Stimulated activated naive CD4-positive, alpha-beta T cell (primary cell): ENCODE measurements around the gene MED25.
A peak's percentile ranks its signal among the peaks of the same experiment; 100 is the strongest.

Experiments
- DNase-seq, 6 experiments: peaks; one replicate each; lab custom pipeline; 2025; lab: John Stamatoyannopoulos, UW

The MED25 gene

DNA sequence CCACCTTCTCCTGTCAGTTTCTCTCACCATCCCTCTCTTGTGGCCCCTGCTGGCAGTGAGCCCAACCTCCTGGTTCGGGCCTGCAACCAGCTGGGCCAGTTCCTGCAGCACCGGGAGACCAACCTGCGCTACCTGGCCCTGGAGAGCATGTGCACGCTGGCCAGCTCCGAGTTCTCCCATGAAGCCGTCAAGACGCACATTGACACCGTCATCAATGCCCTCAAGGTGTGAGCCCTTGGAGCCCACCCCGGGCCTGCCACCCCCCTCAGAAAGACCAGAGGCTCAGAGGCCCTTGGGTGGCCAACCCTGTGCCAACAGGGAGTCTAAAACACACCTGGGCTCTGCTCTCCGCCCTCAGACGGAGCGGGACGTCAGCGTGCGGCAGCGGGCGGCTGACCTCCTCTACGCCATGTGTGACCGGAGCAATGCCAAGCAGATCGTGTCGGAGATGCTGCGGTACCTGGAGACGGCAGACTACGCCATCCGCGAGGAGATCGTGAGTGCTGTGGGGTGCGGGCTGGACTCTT is 18.8 kb upstream of the MED25 start:
- DNase-seq = no peak

- peak in 1 of 6 experiments; percentile 11 for DNase-seq
Measured at GRCh38 chr19:49799798-49800376, 18.2 kb upstream of the MED25 start.

DNA sequence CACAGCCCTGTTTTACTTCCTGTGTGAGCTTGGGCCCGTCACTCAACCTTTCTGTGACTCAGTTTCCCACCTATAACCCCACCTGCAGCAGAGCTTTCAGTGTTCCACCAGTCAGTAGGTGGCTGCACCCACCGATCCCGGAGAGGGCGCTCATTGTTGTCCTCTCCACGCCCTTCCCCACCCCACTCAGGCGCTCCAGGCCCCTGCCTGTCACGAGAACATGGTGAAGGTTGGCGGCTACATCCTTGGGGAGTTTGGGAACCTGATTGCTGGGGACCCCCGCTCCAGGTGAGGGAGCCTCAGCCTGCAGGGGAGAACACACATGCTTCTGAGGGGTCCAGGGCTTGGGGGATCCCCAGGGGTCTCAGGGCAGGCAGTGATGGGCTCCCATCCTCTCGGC is 17.3 kb upstream of the MED25 start:
- no peak for DNase-seq

DNA sequence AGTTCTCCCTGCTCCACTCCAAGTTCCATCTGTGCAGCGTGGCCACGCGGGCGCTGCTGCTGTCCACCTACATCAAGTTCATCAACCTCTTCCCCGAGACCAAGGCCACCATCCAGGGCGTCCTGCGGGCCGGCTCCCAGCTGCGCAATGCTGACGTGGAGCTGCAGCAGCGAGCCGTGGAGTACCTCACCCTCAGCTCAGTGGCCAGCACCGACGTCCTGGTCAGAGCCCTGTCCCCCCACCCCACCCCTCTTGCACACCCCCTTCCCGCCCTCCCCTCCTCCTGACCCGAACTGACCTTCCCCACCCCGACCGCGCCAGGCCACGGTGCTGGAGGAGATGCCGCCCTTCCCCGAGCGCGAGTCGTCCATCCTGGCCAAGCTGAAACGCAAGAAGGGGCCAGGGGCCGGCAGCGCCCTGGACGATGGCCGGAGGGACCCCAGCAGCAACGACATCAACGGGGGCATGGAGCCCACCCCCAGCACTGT is 16.6 kb upstream of the MED25 start:
- no peak for DNase-seq

- DNase-seq = no peak
Measured at GRCh38 chr19:49801966-49802661, 16.0 kb upstream of the MED25 start.

DNA sequence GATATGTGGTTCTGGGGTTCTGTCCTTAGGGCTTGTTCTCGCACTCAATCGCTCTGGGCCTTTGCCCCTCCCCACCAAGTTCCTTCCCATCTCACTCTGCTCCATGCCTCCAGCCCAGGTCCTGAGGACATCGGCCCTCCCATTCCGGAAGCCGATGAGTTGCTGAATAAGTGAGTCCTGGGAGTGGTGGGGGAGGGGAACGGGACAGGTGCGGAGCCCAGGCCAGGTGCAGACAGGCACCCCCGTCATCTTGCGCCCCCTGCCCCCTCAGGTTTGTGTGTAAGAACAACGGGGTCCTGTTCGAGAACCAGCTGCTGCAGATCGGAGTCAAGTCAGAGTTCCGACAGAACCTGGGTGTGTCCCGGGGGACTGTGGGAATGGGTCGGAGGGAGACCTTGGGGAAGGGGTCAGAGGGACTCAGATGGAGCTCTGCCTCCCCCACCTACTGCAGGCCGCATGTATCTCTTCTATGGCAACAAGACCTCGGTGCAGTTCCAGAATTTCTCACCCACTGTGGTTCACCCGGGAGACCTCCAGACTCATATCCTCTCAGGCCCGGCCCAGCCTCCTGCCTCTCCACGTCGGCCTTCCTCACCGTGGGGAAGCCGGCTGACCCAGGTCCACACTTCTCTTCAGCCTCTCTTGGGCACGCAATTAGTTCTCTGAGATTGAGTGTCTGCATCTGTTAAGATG is 15.1 kb upstream of the MED25 start:
- no peak for DNase-seq

DNA sequence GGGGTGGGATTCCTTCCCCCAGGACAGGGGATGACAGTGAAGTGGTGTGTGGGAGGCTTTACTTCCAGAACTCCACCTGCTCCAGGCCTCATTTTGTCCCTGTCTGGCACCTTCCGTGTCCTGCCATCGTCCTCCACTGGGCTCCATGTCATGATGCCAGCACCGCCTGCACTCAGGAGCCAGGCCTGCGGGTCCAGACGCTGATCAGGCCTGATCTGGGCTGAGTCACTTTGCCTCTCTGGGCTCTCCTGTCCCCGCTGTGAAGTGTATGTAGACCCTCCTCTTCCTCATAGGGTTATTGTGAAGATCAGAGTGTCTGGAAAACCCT is 14.6 kb upstream of the MED25 start:
- DNase-seq = no peak

- DNase-seq = no peak
Measured at GRCh38 chr19:49805822-49806619, 12.1 kb upstream of the MED25 start.

GRCh38 chr19:49806620-49806959 is 11.5 kb upstream of the MED25 start:
- DNase-seq = no peak

DNA sequence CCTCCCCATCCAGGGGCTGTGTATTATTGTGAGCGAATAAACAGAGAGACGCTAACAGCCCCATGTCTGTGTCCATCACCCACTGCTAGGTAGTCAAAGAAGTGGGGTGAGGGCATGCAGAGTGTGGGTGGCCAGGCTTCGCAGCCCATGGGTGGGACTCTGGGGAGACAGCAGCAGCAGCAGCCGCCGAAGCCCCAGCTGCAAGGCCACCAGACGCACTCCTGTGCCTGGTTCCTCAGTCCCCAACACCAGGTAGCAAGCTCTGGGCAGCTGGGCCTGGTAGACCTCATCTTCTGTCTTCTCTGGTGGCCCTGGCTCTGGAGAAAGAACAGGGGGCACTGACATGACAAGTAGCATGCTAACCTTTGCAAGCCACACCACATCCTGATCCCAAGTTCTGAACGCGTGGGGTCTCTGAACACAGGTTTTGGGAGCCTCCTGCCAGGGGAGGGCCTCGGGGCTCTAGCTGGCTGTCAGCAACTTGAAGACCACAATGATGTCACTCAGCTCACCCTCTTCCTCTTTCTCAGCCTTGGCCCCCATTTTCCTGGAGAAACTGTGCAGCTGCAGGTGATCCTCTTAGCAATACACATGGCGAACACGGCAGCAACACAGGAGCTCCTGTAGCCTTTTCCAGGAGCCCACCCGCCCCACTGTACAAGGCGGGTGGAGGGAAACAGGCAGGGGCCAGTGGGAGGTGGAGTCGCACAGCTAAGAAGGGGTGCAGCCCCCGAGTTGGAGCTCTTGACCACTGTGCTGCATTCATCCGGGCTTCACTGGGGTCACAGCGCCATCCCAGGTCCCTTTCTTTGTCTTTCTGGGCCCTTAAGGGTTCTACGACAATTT is 10.8 kb upstream of the MED25 start:
- no peak for DNase-seq

GRCh38 chr19:49807904-49808675 is 10.0 kb upstream of the MED25 start:
- DNase-seq = no peak

DNA sequence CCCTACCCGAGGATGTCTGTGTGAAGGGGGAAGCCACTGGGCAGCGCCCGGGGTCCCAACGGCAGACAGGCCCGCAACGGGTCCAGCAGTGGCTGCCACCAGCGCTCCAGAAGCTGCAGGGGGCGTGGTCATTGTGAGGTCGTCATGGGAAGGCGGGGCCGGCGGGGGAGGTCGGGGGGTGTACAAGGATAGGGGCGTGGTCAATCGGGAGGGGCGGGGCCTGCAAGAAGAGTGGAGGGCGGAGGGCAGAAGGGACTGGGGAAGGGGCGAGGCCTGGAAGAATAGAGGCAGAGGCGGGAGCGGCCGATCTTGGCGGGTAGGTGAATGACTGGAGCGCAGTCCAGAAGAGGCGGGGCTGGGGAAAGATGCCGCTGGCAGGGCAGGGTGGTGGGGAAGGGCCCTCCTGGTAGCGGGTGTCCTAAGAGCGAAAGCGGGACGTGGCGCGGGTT is 9.4 kb upstream of the MED25 start:
- peak; percentile 71 to 94 (median 86) for DNase-seq

- peak in 4 of 6 experiments; percentile 52 to 67 (median 59) for DNase-seq
Measured at GRCh38 chr19:49809160-49809940, 8.7 kb upstream of the MED25 start.

- no peak for DNase-seq
Measured at GRCh38 chr19:49809941-49810389, 8.1 kb upstream of the MED25 start.

- no peak for DNase-seq
Measured at GRCh38 chr19:49811328-49811727, 6.8 kb upstream of the MED25 start.

DNA sequence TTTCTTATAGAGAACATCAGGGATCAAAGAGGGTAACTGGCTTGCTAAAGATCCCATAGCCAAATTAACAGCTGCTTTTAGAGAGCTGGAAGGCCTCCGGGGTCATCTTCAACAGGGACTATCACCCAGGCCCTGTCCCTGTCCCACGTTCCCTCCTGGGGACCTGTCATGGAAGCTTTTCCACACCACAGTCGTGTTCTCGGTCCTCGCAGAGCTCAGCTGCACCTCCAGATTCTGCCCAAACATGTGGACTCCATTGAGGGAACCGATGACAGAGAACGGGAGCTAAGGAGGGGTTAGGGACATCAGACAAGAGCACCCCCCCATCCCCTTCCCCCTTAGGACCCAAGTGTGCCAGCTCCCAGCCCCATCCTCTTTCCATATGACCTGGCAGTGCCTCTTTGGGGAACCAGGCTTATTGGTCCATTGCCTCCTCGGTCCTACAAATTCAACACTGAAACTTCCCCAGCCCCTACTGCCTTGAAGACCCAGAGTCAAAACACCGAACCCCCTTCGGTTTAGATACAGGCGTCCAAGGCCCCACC is 5.6 kb upstream of the MED25 start:
- DNase-seq = no peak

- peak; percentile 79 to 94 (median 90) for DNase-seq
Measured at GRCh38 chr19:49812997-49813861, 4.9 kb upstream of the MED25 start, which contains the start of gene FUZ. Gene FUZ, minus strand, starts transcription at chr19:49813292. Its CDS starts 186 bp downstream, at chr19:49813106.

- DNase-seq = no peak
Measured at GRCh38 chr19:49814010-49814409, 4.1 kb upstream of the MED25 start.
